Upper lobe of right lung (tissue), 1 donor: ENCODE data around the gene PSG4. TPM values are rescaled to one million over a fixed set of nuclear protein-coding genes. Genes with fewer than 3 reads are reported as not detected.
"Not testable (repeated sequence)": the region's sequence is repeated elsewhere in the genome, so short reads cannot be mapped to it uniquely, and the experiment has no call there.

Source experiments
- ATAC-seq: fragments of 200-7000 bp; cut with Tn5 transposase; one replicate; pipeline ENCODE4 v1.9.1; 2020; ENCODE audit warnings: mild to moderate bottlenecking, moderate library complexity
- DNase-seq: peaks from one replicate; pipeline ENCODE4 v3.0.0-alpha.2; 2020
- H3K27ac ChIP-seq: fragments of 200-600 bp; one replicate; pipeline ENCODE4 v1.8.0; 2022
- H3K27me3 ChIP-seq: fragments of 200-600 bp; one replicate; pipeline ENCODE4 v1.8.0; 2022; ENCODE audit warnings: mild to moderate bottlenecking
- H3K36me3 ChIP-seq: fragments of 200-600 bp; one replicate; pipeline ENCODE4 v1.8.0; 2022
- H3K4me1 ChIP-seq: fragments of 200-600 bp; one replicate; pipeline ENCODE4 v1.8.0; 2022
- H3K4me3 ChIP-seq: fragments of 200-600 bp; one replicate; pipeline ENCODE4 v1.8.0; 2022; ENCODE audit warnings: mild to moderate bottlenecking
- H3K9me3 ChIP-seq: fragments of 200-600 bp; one replicate; pipeline ENCODE4 v1.8.0; 2022
- intact Hi-C: fragments of 100-400 bp; cut with DNase I; formaldehyde crosslinking; loops from one replicate; pipeline ENCODE4 v1.11.0; 2022
- total RNA-seq: library from RNA; stranded (reverse); fragmentation: NEBNext Ultra II Directional; extraction: Animal tissue kit (Norgen Biotek cat#: 25700); gene quantifications from one replicate; pipeline ENCODE4 v1.2.1, GENCODE V29; 2021
- TF ChIP-seq, protein P1 (sequence below): fragments of 200-600 bp; IDR thresholded peaks from one replicate; pipeline ENCODE4 v1.8.0; 2022; ENCODE audit warnings: antibody characterized with exemption
- donor health status: DM: no; HTN: yes; CAD: no; lungs with severe emphysema.

The PSG4 gene
- total RNA-seq, 1 donor from 2014 or later, result not detected

DNA sequence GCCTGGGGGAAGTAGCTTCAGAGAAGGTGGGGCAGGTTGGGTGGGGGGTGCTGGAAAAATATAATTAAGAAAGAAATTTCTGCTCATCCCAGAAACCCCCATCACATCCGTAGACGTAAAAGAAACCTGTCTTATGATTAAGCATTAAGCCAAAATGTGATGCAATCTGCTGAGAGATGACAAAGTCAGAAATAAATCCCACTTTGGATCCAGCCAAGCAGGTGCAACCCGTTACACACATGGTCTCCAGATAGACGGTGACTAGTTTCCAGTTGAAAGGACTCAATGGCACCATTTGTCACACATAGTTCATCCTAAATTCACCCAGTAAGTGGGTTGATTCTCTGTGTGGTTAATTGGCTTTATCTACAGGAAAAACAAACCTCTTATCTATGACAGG lies 53.2 kb downstream of the PSG4 start:
- DNase-seq (no peak), ATAC-seq (no peak)
- intact Hi-C loops, result no loop called here
- H3K4me3 ChIP-seq, result no peak overlapping the region
- H3K27ac ChIP-seq, result no peak overlapping the region
- H3K9me3 ChIP-seq, result no peaks in the 10 kb centered on the region
- no peaks in the 10 kb centered on the region for H3K36me3 ChIP-seq
- no peaks in the 10 kb centered on the region for H3K4me1 ChIP-seq
- H3K27me3 ChIP-seq, result no peaks in the 10 kb centered on the region
- TF ChIP-seq, protein P1, sequence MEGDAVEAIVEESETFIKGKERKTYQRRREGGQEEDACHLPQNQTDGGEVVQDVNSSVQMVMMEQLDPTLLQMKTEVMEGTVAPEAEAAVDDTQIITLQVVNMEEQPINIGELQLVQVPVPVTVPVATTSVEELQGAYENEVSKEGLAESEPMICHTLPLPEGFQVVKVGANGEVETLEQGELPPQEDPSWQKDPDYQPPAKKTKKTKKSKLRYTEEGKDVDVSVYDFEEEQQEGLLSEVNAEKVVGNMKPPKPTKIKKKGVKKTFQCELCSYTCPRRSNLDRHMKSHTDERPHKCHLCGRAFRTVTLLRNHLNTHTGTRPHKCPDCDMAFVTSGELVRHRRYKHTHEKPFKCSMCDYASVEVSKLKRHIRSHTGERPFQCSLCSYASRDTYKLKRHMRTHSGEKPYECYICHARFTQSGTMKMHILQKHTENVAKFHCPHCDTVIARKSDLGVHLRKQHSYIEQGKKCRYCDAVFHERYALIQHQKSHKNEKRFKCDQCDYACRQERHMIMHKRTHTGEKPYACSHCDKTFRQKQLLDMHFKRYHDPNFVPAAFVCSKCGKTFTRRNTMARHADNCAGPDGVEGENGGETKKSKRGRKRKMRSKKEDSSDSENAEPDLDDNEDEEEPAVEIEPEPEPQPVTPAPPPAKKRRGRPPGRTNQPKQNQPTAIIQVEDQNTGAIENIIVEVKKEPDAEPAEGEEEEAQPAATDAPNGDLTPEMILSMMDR, result no peak

DNA sequence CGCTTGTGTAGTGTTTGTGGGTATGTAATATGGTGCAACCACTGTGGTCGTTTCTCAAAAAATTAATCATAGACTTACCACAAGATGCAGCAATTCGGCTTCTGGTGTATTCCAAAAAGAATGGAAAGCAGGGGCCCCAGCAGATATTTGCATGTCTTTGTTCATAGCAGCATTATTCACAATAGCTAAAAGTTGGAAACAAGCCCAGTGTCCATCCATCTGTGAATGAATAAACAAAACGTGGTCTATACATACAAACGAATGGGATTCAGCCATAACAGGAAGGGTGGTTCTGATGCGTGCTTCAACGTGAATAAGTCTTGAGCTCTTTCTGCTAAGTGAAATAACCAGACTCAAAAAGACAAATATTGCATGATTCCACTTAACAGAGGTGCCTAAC lies 55.6 kb downstream of the PSG4 start:
- H3K4me1 ChIP-seq, intact Hi-C loops, H3K27me3 ChIP-seq, H3K9me3 ChIP-seq, ATAC-seq, DNase-seq, H3K27ac ChIP-seq, H3K4me3 ChIP-seq, H3K36me3 ChIP-seq: not testable (repeated sequence)

DNA sequence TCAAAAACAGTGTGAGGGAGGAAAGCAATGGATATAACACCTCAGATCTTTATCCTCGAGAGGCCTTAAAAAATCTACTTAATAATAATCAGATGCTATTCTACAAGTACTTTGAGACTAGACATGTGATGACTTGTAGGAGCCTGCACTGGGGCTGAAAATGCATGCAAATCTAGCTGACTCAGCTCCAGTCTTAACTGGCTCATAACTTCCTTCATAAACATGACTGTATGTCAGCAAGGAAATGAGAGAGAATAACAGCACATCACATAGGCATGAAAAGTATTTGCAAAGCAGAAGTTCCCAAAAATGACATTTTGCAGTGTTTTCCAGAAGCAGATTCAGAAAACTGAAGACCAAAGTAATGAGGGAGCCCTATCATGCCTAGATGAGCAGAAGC lies 57.2 kb downstream of the PSG4 start:
- Histone ChIP-seq H3K9me3 (no peaks in the 10 kb centered on the region), H3K36me3 (no peaks in the 10 kb centered on the region), H3K4me3 (no peak overlapping the region), H3K27me3 (no peaks in the 10 kb centered on the region), H3K4me1 (no peaks in the 10 kb centered on the region), H3K27ac (no peak overlapping the region)
- ATAC-seq, result no peak
- intact Hi-C loops, result no loop called here
- TF ChIP-seq, protein P1, result no peak
- DNase-seq, result no peak

Other genes starting within 250 kb of the PSG4 start
- not detected for gene PSG11, start 179.2 kb downstream of the PSG4 start, total RNA-seq
- not detected for gene PSG2, start 122.9 kb downstream of the PSG4 start, total RNA-seq
- gene PSG5, start 19.1 kb downstream of the PSG4 start, total RNA-seq, result not detected
- not detected for gene PSG9, start 63.9 kb upstream of the PSG4 start, total RNA-seq
- gene CD177, start 148.0 kb upstream of the PSG4 start, total RNA-seq, result 3.1 TPM
- gene TEX101, start 209.3 kb upstream of the PSG4 start, total RNA-seq, result not detected